HUES48 (cell line): ENCODE data around the gene TMEM190.
"Not testable (repeated sequence)": the region's sequence is repeated elsewhere in the genome, so short reads cannot be mapped to it uniquely, and the experiment has no call there.

ENCODE experiments used
- H3K27ac ChIP-seq: one replicate; pipeline ENCODE4 v1.7.0; 2013; ENCODE audit warnings: low read depth, low read length, inconsistent platforms
- H3K27me3 ChIP-seq: 2 replicates; pipeline ENCODE4 v1.6.1; 2013; ENCODE audit warnings: mild to moderate bottlenecking, low read length; ENCODE audit not compliant: control insufficient read depth, insufficient read depth
- H3K36me3 ChIP-seq: 2 replicates; pipeline ENCODE4 v1.6.1; 2013; ENCODE audit warnings: low read length; ENCODE audit not compliant: control insufficient read depth, insufficient read depth
- H3K4me1 ChIP-seq: 2 replicates; pipeline ENCODE4 v1.6.1; 2013; ENCODE audit warnings: mild to moderate bottlenecking, low read length; ENCODE audit not compliant: control insufficient read depth, insufficient read depth
- H3K4me3 ChIP-seq: 2 replicates; pipeline ENCODE4 v1.5.1; 2013; ENCODE audit warnings: mild to moderate bottlenecking, low read depth, low read length
- H3K9ac ChIP-seq: 2 replicates; pipeline ENCODE4 v1.6.1; 2013; ENCODE audit warnings: mild to moderate bottlenecking, low read depth, low read length, moderate library complexity
- H3K9me3 ChIP-seq: 2 replicates; pipeline ENCODE4 v1.6.1; 2013; ENCODE audit warnings: low read length; ENCODE audit not compliant: control insufficient read depth, insufficient read depth

Gene TMEM190

DNA sequence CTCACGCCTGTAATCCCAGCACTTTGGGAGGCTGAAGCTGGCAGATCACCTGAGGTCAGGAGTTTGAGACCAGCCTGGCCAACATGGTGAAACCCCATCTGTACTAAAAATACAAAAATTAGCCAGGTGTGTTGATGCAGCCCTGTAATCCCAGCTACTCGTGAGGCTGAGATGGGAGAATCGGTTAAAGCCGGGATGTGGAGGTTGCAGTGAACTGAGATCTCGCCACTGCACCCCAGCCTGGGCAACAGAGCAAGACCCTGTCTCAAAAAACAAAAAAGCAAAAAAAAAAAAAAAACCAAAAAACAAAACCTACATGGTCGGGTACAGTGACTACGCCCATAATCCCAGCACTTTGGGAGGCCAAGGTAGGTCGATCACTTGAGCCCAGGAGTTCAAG is 32.6 kb downstream of the TMEM190 start:
- not testable (repeated sequence) for H3K27ac ChIP-seq, H3K4me3 ChIP-seq, H3K27me3 ChIP-seq, H3K9me3 ChIP-seq, H3K9ac ChIP-seq
- Histone ChIP-seq H3K36me3 (peaks cover 24% of the 10 kb centered on the region), H3K4me1 (peaks cover 12% of the 10 kb centered on the region)

DNA sequence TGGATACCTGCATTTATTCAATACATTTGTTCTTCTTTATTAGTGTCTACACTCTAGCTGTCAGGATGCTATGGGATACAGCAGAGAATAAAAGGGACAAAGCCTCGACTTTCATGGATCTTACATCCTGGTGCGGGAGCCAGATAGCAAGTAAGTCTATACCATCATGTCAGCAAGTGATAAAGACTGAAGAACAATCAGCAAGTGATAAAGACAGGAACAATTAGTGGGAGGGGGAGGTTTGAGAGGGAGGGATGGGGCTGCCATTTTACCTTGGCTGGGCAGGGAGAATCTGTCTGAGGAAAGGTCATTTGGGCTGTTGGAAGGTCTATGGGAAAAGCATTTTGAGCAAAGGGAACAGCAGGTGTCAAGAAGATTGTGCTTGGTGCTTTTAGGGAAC is 33.5 kb downstream of the TMEM190 start:
- Histone ChIP-seq H3K36me3 (peaks cover 17% of the 10 kb centered on the region), H3K27me3 (no peaks in the 10 kb centered on the region), H3K4me1 (peaks cover 12% of the 10 kb centered on the region), H3K27ac (no peak overlapping the region), H3K9me3 (no peaks in the 10 kb centered on the region), H3K9ac (no peak overlapping the region), H3K4me3 (no peak overlapping the region)

DNA sequence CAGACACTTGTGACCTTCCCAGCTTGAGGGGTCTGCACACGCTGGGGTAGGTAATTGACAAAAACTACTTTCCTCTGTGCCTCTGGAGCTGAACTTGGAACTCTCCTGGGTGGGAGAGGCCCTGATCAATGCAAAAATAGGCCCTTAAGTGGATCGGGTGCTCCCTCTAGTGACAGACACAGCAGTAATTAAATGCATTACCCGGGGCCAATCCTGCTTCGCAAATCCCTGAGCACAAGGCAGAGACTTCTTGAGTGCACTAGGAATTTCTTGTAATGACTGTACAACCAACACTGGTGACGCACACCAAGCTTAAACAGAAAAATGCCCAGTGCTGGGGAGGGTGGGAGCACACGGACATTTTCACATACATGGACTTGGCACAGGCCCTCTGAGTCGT is 41.6 kb downstream of the TMEM190 start:
- no peaks in the 10 kb centered on the region for H3K36me3 ChIP-seq
- H3K4me1 ChIP-seq = no peaks in the 10 kb centered on the region
- H3K27ac ChIP-seq = no peak overlapping the region
- no peaks in the 10 kb centered on the region for H3K9me3 ChIP-seq
- no peak overlapping the region for H3K9ac ChIP-seq
- 0 out of 2 replicates have a peak, but pooled peaks cover 3% of the 10 kb centered on the region for H3K27me3 ChIP-seq
- no peak overlapping the region for H3K4me3 ChIP-seq

DNA sequence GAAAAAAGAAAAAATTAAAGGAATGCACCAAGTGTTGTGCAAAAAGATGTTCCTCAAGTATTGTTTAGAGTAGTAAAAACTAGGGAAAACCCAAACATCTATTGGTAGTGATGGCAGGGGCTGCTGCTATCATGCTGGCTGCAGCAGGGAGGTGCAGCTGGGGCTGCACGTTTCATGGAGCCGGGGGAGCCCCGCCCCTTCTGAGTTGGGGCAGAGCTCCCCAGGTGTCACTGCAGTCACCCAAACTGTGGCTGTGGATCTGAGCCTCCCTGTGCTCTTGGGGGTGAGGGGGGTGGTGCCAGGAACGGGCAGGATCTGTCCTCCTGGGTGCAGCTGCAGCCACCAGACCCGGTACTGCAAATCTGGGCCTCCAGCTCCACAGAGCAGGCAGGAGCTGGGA is 42.5 kb downstream of the TMEM190 start:
- Histone ChIP-seq H3K9ac (no peak overlapping the region), H3K36me3 (no peaks in the 10 kb centered on the region), H3K27ac (no peak overlapping the region), H3K27me3 (0 out of 2 replicates have a peak, but pooled peaks cover 3% of the 10 kb centered on the region), H3K9me3 (no peaks in the 10 kb centered on the region), H3K4me1 (no peaks in the 10 kb centered on the region), H3K4me3 (no peak overlapping the region)

DNA sequence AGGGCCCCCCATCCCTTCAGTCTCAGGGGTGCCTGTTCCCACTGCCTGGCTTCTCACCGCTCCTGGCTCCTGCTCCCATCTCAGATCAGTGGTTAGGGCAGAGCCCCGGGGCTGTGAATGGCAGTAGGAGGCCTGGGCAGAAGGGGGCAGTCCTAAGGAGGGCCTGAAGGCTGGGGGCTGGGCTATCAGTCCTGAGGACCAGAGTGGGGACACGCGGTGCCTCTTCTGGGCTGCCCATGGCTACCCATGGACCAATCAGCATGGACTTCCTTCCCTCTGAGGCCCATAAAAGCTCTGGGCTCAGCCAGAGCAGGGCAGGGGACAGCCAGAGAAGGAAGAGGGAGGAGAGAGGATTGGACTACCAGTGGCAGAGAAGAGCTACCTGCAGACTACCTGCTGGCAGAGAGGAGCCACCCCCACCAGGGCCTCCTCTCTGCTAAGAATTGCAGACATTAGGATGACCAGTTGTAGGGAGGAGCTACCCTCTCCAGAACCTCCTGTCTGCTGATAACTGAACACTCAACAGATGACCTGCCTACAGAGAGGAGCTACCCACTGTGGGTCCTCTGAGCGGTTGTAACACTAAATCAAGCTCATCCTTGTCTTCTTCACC is 43.1 kb downstream of the TMEM190 start:
- no peaks in the 10 kb centered on the region for H3K4me1 ChIP-seq
- H3K27me3 ChIP-seq = 0 out of 2 replicates have a peak, but pooled peaks cover 3% of the 10 kb centered on the region
- H3K9me3 ChIP-seq = no peaks in the 10 kb centered on the region
- no peak overlapping the region for H3K4me3 ChIP-seq
- H3K27ac ChIP-seq = no peak overlapping the region
- H3K36me3 ChIP-seq = no peaks in the 10 kb centered on the region
- H3K9ac ChIP-seq = no peak overlapping the region

DNA sequence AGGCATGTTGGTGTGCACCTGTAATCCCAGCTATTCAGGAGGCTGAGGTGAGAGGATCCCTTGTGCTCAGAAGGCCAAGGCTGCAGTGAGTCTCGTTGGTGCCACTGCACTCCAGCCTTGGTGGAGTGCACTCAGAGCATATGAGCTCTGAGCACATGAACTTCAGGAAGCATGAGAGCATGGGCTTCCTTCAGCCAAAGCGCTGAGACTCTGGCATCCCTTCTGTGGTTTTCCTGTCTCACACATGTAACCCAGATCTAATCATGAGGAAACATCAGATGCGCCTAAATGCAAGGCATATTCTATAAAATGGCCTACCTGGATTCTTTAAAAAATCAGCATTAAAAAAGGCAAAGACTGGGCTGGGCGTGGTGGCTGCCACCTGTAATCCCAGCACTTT is 44.7 kb downstream of the TMEM190 start:
- H3K27me3 ChIP-seq, H3K9me3 ChIP-seq, H3K4me1 ChIP-seq, H3K4me3 ChIP-seq, H3K27ac ChIP-seq, H3K9ac ChIP-seq, H3K36me3 ChIP-seq: not testable (repeated sequence)

DNA sequence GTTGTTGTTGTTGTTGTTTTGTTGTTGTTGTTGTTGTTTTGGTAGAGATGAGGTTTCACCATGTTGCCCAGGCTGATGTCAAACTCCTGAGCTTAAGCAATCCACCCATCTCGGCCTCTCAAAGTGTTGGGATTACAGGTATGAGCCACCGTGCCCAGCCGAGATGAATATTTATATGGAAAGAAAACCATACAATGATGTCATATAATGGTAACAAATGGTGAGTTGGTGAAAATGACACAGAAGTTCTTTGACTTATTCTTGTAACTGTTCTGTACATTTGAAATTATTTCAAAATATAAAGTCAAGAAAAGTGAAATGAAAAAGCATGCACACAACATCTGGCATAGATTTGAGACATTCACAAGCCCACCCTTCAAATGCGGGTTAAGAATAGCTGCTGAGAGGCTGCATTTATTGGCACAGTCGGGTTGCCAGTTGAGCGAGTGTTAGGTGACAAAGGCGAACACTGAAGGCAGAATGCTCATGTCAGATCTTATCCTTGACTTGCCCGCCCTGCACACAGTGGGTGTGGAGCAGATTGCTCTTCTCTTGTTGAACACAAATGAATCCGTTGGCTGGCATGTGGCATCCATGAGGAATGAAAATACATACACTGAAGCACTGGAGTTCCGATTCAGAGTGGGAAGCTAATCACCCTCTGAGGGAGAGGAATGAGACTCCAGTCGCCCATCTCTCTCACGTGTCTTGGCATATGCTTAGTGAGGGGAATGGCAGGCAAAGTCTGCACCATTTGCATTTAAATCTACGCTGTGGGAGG is 46.8 kb downstream of the TMEM190 start:
- H3K27ac ChIP-seq = no peak overlapping the region
- no peaks in the 10 kb centered on the region for H3K9me3 ChIP-seq
- H3K36me3 ChIP-seq = no peaks in the 10 kb centered on the region
- no peaks in the 10 kb centered on the region for H3K4me1 ChIP-seq
- H3K9ac ChIP-seq = no peak overlapping the region
- peaks cover 2% of the 10 kb centered on the region; the same call in 1 of the 2 replicates for H3K27me3 ChIP-seq
- H3K4me3 ChIP-seq = no peak overlapping the region

DNA sequence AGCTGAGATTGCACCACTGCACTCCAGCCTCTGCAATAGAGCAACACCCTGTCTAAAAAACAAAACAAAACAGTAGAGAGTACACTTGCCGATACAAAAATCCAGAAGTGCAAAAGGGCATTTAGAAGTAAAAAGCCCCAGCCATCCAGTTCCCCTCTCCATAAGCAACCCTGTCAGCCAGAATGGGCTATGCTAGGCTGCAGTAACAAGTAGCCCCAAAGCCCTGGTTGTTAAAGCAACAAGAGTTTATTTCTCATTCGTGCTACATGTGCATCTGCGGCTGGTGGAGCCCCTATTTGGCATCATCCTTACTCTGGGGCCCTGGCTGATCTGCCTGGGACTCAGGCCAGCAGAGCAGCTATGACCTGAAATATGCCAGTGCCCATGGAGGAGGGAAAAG is 47.9 kb downstream of the TMEM190 start:
- no peak overlapping the region for H3K27ac ChIP-seq

DNA sequence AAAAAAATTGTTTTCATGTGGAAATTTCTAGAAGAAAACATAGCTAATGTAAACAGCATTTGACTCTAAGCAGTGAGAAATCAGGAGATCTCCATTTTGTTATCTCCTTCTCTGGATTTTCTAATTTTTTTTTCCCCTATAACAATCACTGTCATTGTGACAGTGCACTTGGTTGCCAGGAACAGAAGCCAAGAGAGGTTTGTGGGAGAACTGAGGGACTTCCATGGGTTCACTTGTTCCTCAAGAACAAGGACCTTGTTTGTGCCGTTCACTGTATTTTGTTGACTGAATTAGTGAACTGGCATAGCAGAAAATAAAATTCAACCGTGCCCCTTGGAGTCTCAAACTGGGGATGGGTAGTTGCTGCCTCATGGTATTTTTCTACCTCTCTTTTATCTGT is 49.4 kb downstream of the TMEM190 start:
- Histone ChIP-seq H3K27me3 (no peaks in the 10 kb centered on the region; the same call in 1 of the 2 replicates), H3K27ac (no peak overlapping the region), H3K9me3 (no peaks in the 10 kb centered on the region), H3K9ac (no peak overlapping the region), H3K4me3 (no peak overlapping the region), H3K4me1 (0 out of 2 replicates have a peak, but pooled peaks cover 3% of the 10 kb centered on the region), H3K36me3 (no peaks in the 10 kb centered on the region)

More for the DNA sequence above, 47.9 kb downstream of the TMEM190 start:
- H3K36me3 ChIP-seq = no peaks in the 10 kb centered on the region
- H3K9ac ChIP-seq = no peak overlapping the region
- 0 out of 2 replicates have a peak, but pooled peaks cover 3% of the 10 kb centered on the region for H3K4me1 ChIP-seq
- H3K27me3 ChIP-seq = no peaks in the 10 kb centered on the region; the same call in 1 of the 2 replicates
- no peaks in the 10 kb centered on the region for H3K9me3 ChIP-seq
- H3K4me3 ChIP-seq = no peak overlapping the region
